ENCODE measurements around the gene TBX20. TPM values are rescaled to one million over a fixed set of nuclear protein-coding genes. Genes with fewer than 3 reads are reported as not detected.

The TBX20 gene
- total and polyA plus RNA-seq, 2 of the 13 experiments (the other 11 are each of a cell fraction or from before 2014, with no cell fraction given): not detected

- no peak for DNase-seq (ENCODE audit: low spot score)
- no peak for ATAC-seq
- Histone ChIP-seq H3K27me3 (ENCODE audit: control insufficient read depth in 1 of 2, insufficient read depth in 2 of 2, low read length in 2 of 2) (peaks cover 0 to 25% of the 10 kb centered on the region in 2 experiments; a peak in 3 of 5 replicates), H3K36me3 (replicated peaks in 1 of 2; ENCODE audit: control insufficient read depth in 1 of 2, insufficient read depth in 2 of 2, low read length in 2 of 2) (no peaks in the 10 kb centered on the region), H3K9me3 (ENCODE audit: low read length) (no peaks in the 10 kb centered on the region), H4K20me1 (ENCODE audit: insufficient read depth, low read length) (no peaks in the 10 kb centered on the region), H3K4me2 (ENCODE audit: low read depth, low read length) (no peak overlapping the region), H3K27ac (ENCODE audit: extremely low read length, insufficient read depth, low read length) (no peak overlapping the region), H3K9ac (ENCODE audit: insufficient read depth, low read depth, low read length) (no peak overlapping the region), H3K4me3 (replicated peaks in 1 of 3; ENCODE audit: insufficient read depth in 1 of 3, low read depth in 2 of 3, low read length in 3 of 3) (no peak overlapping the region), H2AFZ (ENCODE audit: low read length) (no peak overlapping the region), H3K79me2 (ENCODE audit: insufficient read depth, low read length) (no peaks in the 10 kb centered on the region), H3K4me1 (ENCODE audit: insufficient read depth, low read length) (no peaks in the 10 kb centered on the region)
- in situ Hi-C loops (cut with HindIII; ENCODE audit: extremely low pct_ligation_motif_present, low pct_unique_long_range_greater_than_20kb): no loop called here
- BruUV-seq (replicated peaks): no TSS peak
- ChIA-PET CTCF (ENCODE audit: low intra/inter-chr PET ratio, low total read pairs) (no interaction called here), POLR2A (no interaction called here)
- intact Hi-C loops (cut with micrococcal nuclease; ENCODE audit: unreplicated experiment): no loop called here
- TF ChIP-seq TP53 (CRISPR knock-in tag; conservative IDR thresholded peaks at IDR 0.05) (no peak), ZNF280D (CRISPR knock-in tag; IDR thresholded peaks at IDR 0.05) (no peak), CREBL2 (CRISPR knock-in tag; IDR thresholded peaks at IDR 0.05; ENCODE audit: borderline replicate concordance) (no peak), ZBTB8A (CRISPR knock-in tag; IDR thresholded peaks at IDR 0.05; ENCODE audit: borderline replicate concordance, low read depth) (no peak), KLF9 (CRISPR knock-in tag; IDR thresholded peaks at IDR 0.05; ENCODE audit: low read depth) (no peak), PPARG (CRISPR knock-in tag; conservative IDR thresholded peaks at IDR 0.05) (no peak), MED1 (CRISPR knock-in tag; IDR thresholded peaks at IDR 0.05) (no peak), RFX1 (IDR thresholded peaks at IDR 0.05) (no peak)
- no peak for FAIRE-seq
Measured at GRCh38 chr7:35246819-35247218, 7.1 kb downstream of the TBX20 start.
